HCT116 (cell line): ENCODE data around the gene GRIP2.

Source experiments
- CTCF ChIP-seq, 3 experiments: fragments of 200-600 bp in 1 of 3; sonication (generic) in 1 of 3; IDR thresholded peaks in 2 of 3; conservative IDR thresholded peaks in 1 of 3; 2 replicates each; pipeline ENCODE4 v1.5.1; 2012 to 2017; ENCODE audit warnings: low read depth in 2 of 3, low read length in 2 of 3, antibody characterized with exemption in 1 of 3, borderline replicate concordance in 1 of 3, control low read depth in 1 of 3, mild to moderate bottlenecking in 1 of 3, mixed read lengths in 1 of 3, mixed run types in 1 of 3, moderate library complexity in 1 of 3; ENCODE audit not compliant: insufficient read depth in 1 of 3
- JUND ChIP-seq: IDR thresholded peaks from 2 replicates; pipeline ENCODE4 v1.6.1; 2012
- POLR2A ChIP-seq: IDR thresholded peaks from 2 replicates; pipeline ENCODE4 v1.7.0; 2011; ENCODE audit warnings: borderline replicate concordance; ENCODE audit not compliant: insufficient read depth, insufficient read length; ENCODE audit errors: extremely low read depth
- POLR2AphosphoS5 ChIP-seq: IDR thresholded peaks from 2 replicates; pipeline ENCODE4 v1.6.1; 2011; ENCODE audit warnings: mild to moderate bottlenecking, low read depth, low read length, moderate library complexity
- TF ChIP-seq, protein P1 (sequence below): IDR thresholded peaks from 2 replicates; pipeline ENCODE4 v1.6.1; 2012
- TF ChIP-seq, protein P2 (sequence below): IDR thresholded peaks from 2 replicates; pipeline ENCODE4 v1.6.1; 2011; ENCODE audit warnings: mild to moderate bottlenecking, low read length, moderate library complexity; ENCODE audit not compliant: insufficient replicate concordance; ENCODE audit errors: extremely low read depth

GRCh38 chr3:14471690-14472089 is 68.5 kb downstream of the GRIP2 start:
- TF ChIP-seq CTCF (IDR thresholded peaks at IDR 0.05 in 2 of 3, conservative IDR thresholded peaks at IDR 0.05 in 1 of 3; ENCODE audit: borderline replicate concordance in 1 of 3, insufficient read depth in 1 of 3, low read depth in 2 of 3, low read length in 2 of 3) (no peak), POLR2AphosphoS5 (no peak), POLR2A (no peak), JUND (no peak)
- TF ChIP-seq, protein P1, sequence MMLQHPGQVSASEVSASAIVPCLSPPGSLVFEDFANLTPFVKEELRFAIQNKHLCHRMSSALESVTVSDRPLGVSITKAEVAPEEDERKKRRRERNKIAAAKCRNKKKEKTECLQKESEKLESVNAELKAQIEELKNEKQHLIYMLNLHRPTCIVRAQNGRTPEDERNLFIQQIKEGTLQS = no peak
- TF ChIP-seq, protein P2, sequence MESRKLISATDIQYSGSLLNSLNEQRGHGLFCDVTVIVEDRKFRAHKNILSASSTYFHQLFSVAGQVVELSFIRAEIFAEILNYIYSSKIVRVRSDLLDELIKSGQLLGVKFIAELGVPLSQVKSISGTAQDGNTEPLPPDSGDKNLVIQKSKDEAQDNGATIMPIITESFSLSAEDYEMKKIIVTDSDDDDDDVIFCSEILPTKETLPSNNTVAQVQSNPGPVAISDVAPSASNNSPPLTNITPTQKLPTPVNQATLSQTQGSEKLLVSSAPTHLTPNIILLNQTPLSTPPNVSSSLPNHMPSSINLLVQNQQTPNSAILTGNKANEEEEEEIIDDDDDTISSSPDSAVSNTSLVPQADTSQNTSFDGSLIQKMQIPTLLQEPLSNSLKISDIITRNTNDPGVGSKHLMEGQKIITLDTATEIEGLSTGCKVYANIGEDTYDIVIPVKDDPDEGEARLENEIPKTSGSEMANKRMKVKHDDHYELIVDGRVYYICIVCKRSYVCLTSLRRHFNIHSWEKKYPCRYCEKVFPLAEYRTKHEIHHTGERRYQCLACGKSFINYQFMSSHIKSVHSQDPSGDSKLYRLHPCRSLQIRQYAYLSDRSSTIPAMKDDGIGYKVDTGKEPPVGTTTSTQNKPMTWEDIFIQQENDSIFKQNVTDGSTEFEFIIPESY = no peak
